Posterior vena cava (tissue), 2 donors: ENCODE measurements around the gene ZNF654. TPM values are rescaled to one million over a fixed set of nuclear protein-coding genes. Genes with fewer than 3 reads are reported as not detected.
"Not testable (repeated sequence)": the region's sequence is repeated elsewhere in the genome, so short reads cannot be mapped to it uniquely, and the experiment has no call there.

ENCODE experiments used
- DNase-seq: peaks from one replicate; pipeline ENCODE4 v3.0.0-alpha.2; 2020; ENCODE audit warnings: low spot score
- intact Hi-C, 2 donors: fragments of 100-400 bp; cut with DNase I; formaldehyde crosslinking; loops; one replicate each; pipeline versions ENCODE4 v1.14.1 to v1.14.2; 2022 to 2023
- long read RNA-seq, 2 donors: library from polyadenylated mRNA; unstranded; transcript quantifications; one replicate each; pipeline ENCODE4 v2.0.0, GENCODE V29; 2020 to 2021
- total RNA-seq, 2 donors: library from RNA; stranded (reverse); fragmentation: NEBNext Ultra II Directional; extraction: Animal tissue kit (Norgen Biotek cat#: 25700); gene quantifications; one replicate each; pipeline ENCODE4 v1.2.1, GENCODE V29; 2021
- donor health status: DM: yes; HTN: yes; CAD: no.
- donor health status: DM: yes; HTN: yes; CAD: no.

Gene ZNF654
- 10 to 100 TPM; 20.1 to 20.2 TPM for total RNA-seq
- long read RNA-seq, donor 1, full-length matches to known transcripts, result 2 of 7 reads
- long read RNA-seq, donor 1, partial matches to known transcripts, result 0 of 7 reads
- long read RNA-seq, donor 1, other reads (novel, unspliced or antisense), result 5 of 7 reads
- long read RNA-seq, donor 2, full-length matches to known transcripts, result 2 of 9 reads
- long read RNA-seq, donor 2, partial matches to known transcripts, result 3 of 9 reads
- long read RNA-seq, donor 2, other reads (novel, unspliced or antisense), result 4 of 9 reads

DNA sequence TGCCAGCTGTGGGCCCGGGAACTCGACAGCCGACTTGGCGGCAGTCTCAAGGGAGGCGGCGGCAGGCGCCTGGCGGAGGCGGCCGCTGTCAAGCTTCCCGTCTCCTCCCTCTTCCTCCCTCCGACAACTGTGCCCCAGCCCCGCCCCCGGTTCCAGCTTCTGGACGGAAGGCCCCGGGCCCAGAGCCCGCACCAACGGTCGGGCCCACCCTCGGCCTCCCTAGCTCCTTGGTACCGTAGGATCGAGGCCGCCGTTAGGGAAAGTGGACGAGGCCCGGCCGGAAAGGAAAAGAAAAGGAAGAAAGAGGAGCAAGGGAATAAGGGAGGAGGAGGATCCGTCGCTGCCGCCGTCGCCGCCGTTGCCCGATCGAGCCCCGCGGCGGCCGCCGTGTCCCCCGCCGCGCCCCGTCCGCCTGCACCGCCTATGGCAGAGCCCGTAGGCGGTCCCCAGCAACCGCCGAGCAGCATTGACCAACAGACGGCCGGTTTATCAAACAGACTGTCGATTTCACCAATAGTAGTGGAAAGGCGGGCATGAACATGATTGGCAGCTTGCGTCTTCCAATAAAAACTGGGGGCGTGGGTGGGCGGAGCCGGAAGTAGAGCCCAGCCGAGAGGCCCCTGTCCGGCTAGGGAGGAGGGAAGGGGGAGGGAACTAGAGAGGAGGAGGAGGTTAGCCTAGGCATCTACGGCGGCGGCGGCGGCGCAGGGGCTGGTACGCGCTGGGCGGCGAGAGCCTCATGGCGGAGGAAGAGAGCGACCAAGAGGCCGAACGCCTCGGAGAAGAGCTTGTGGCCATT is at the start of gene ZNF654, which contains the start of gene CGGBP1:
Gene ZNF654 (plus strand): TSS at position 675 of the 799 bp plus-strand sequence. CDS start 65 bp downstream, at position 740.
Gene CGGBP1 (minus strand): TSS at position 425 of the 799 bp plus-strand sequence. CDS start 3,029 bp downstream, outside the sequence.
- intact Hi-C loops, result no loop called here
- peak; percentile 99 for DNase-seq

DNA sequence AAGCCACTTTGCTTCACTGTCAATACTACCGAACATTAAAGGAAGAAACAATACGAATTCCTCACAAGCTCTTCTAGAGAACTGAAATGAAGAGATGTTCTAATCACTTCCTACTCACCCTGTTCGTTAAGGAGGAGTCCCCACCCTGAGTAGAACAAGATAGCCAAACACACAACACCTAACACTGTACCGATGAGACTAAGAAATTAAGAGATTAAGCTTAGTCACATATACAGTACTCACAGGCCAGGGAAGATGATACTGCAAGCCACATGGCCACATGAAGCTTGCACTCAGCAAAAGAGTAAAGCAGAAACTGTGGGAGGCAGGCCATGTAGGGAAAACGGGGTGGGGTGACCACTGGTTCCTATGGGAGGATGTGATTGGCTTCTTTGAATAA is 48.2 kb upstream of the ZNF654 start:
- no peak for DNase-seq
- intact Hi-C loops, result loop anchor here in 1 of 2 donors (5.0 kb wide), 1 partner anchor 1106 kb away; no protein-coding TSS in a partner anchor

DNA sequence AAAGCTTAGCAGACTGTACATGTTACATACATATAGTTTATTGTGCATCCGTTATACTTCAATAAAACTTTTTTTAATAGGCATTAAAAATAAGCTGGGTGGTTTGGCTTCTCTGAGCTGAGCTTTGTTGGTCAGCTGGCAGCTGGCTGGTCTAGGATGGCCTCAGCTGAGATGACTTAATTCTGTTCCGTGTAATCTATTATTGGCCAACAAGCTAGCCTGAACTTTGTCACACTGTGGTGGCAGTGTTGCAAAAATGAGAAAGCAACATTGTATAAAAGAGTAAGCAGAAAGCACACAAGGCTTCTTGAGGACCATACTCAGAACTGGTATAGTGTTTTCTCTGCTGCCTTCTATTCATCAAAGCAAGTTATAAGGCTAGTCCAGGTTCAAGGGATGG is 45.5 kb upstream of the ZNF654 start:
- intact Hi-C loops, result loop anchor here in 1 of 2 donors (5.0 kb wide), 1 partner anchor 1104 kb away; no protein-coding TSS in a partner anchor
- DNase-seq, result no peak

DNA sequence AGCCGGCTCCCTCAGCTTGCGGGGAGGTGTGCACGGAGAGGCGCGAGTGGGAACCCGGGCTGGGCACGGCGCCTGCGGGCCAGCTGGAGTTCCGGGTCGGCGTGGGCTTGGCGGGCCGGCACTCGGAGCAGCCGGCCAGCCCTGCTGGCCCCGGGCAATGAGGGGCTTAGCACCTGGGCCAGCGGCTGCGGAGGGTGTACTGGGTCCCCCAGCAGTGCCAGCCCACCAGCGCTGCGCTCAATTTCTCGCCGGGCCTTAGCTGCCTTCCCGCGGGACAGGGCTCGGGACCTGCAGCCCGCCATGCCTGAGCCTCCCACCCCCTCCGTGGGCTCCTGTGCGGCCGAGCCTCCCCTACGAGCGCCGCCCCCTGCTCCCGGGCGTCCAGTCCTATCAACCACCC is 43.4 kb upstream of the ZNF654 start:
- intact Hi-C loops, DNase-seq: not testable (repeated sequence)

DNA sequence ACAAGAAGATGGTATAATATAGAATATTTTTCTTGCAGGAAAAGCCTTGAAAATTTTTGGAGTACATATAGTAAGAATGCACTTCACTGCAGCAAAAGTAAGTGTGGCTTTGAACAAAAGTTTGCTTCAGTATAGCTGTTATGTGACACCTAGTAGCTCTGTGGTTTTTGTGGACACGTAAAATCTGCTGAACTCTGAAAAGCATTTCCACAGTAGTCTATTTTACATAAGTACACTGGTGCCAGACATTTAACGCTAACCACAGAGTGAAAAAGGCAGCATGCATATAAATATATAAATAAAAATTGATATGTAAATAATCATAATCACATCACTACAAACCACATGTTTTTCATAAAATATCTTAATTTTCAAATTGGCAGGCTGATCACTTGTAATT is 40.0 kb upstream of the ZNF654 start:
- no peak for DNase-seq
- intact Hi-C loops, result no loop called here

DNA sequence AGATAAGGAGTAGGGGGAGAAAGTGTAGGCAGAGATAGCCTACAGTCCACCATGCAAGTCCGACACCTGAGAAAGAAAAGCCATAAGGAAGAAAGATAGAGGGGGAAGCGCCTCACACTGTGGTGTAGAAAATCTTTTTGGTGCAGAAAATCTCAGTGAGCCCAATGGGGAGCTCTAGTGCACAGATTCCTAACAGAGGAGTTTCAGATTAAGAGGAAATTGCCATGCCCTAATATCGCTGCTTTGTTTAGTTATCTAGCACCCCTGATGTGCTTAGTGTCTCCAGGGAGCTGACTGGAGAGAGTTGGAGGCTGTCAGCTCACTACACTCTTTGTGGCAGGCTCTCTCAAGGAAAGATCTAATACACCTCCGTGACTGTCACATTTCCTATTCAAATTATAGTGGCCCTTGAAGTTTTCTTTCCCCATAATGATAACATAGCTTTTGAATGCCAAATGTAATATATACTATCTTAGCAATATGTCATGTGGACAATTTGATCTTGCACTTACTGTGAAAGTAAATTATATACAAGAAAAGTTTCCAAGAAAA is 34.0 kb upstream of the ZNF654 start:
- intact Hi-C loops, result no loop called here
- no peak for DNase-seq

DNA sequence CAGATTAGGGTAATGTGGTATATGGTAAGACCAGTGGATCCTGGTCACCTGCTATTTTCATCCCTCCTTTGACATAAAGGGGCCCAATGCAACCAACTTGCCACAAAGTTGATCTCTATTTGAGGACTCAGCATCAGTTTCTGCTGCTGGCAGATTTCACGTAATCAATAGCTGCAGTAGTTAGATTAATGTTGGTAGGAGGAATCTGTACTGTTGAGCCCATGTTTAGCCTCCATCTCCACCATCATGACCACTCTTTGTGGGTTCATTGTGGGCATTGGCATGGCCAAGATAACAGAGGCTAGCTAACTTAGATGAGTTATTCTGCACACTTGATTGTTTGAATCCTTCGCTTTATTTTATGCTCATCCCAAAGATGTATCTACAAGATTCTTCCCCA is 30.2 kb upstream of the ZNF654 start:
- intact Hi-C loops, result no loop called here
- DNase-seq, result no peak

DNA sequence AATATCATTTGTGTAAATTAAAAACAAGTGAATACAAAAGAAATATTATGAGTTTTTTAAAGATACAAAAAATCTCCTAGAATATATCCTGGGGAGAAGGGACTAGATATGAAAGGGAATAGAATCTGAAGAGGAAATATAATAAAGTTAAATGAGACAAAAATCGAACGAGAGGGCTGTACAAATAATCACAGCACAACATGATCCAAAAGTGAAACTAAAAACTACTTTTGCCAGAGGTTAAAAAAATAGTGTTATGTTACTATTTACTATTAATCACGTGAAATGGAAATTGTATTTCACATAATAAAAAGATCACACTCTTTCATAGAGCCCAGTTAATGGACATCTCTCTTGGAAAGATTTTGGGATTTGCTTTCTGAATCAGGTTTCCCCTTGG is 28.8 kb upstream of the ZNF654 start:
- intact Hi-C loops, result no loop called here
- no peak for DNase-seq

DNA sequence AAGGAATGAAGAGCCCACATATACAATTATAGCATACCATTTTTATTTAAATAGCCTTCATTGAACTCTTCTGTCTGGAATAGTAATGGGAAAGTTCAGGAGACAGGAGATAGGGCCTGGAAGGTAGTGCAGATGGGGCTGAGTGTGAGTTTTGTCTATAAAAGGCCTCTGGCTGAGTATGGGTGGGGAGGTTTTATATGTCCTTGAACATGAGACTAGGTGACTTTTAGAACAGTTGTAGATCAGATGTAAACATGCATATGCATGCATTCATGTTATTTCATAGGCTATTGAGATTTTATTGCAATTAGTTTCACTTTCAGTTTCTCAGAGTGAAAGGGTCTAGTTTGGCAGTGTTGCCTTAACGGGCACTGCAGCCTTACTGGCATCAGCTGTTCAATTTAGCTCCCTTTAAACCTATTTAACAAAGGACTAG is 27.4 kb upstream of the ZNF654 start:
- intact Hi-C loops, result no loop called here
- DNase-seq, result no peak

DNA sequence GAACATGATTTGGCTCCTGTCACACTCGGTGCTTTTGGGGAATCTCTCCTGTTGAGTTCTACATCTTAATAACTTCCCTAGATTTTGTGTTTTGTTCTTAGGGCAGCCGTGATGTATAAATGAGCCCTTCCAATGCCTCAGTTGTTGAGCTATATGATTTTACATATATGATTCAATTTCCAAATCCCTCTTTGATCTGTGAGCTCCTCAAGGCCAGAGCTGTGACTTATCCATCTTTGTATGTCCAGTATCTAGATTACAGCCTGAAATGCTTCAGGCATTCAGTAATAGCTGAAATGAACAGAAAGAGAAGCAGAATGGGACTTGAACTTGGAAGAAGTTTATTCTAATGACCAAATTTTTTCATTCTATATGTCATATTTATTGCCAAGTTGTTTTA is 26.8 kb upstream of the ZNF654 start:
- intact Hi-C loops, result no loop called here
- no peak for DNase-seq

DNA sequence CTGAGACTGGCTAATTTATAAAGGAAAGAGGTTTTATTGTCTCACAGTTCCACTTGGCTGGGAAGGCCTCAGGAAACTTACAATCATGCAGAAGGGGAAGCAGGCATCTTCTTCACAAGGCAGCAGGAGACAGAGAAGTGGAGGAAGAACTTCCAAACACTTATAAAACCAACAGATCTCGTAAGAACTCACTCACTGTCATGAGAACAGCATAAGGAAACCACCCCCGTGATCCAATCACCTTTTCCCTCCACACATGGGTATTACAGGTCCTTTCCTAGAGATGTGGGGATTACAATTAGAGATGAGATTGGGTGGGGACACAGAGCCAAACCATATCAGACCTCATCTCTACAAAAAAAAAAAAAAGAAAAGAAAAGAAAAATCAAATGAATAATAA is 26.0 kb upstream of the ZNF654 start:
- DNase-seq, result no peak
- intact Hi-C loops, result no loop called here

DNA sequence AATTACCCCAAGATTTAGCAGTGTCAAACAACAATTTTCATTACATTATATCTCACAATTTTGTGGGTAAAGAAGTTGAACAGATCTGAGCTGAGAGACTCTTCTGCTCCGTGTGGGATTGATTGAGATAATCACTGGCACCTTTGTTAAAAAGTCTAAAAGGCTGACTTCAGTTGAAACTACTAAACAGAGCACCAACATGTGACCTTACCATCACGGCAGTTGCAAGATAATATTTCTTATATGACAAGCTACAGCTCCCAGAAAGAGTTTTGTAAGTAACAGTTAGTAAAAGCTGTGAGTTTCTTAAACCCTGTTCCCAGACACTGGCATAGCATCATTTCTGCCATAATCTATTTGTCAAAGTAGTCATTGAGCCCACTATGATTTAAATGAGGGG is 25.2 kb upstream of the ZNF654 start:
- no peak for DNase-seq
- intact Hi-C loops, result no loop called here

DNA sequence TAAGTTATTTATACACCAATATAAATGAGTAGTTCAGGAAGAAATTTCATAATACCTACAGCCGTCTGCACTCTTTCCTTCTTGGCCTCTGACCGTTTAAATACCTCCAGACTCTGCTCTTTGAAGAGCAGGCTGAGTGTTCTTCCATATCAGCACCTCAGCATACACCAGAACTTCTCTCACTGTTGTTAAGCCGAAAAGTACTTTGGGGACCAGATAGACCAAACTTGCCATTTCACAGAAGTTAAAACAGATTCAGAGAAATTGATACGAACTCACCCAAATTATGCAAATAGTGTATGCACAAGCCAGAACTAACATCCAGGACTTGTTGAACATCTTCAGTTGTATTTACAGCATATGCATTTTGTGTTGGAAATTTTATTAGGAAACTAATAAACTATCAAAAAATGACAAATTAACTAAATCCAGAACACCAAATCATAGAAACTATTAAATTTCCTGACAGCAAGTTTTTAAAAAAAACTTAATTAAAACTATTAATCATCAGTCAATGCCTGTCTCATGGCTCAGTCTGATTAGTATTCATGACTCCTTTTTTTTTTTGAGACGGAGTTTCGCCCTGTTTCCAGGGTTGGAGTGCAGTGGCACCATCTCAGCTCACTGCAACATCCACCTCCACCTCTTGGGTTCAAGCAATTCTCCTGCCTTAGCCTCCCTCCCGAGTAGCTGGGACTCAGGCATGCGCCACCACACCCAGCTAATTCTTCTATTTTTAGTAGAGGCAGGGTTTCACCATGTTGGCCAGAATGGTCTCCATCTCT is 24.4 kb upstream of the ZNF654 start:
- DNase-seq, result no peak
- intact Hi-C loops, result no loop called here

DNA sequence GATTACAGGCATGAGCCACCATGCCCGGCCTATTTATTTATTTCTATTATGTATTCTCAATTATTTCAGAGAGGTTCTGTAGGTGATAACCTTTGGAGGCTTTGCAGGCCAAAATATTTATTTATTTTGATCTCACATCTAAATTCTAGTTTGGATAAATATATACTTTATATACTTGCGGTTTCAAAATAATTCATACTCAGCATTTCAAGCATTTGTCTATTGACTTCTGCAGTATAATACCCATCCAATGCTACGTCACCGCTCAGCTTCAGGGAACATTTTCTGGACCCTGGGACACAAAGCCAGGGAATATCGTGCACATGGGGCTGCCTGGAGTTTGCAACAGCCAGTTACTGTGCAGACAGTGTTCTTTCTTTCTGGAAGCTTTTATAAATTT is 22.8 kb upstream of the ZNF654 start:
- DNase-seq, result no peak
- intact Hi-C loops, result no loop called here

DNA sequence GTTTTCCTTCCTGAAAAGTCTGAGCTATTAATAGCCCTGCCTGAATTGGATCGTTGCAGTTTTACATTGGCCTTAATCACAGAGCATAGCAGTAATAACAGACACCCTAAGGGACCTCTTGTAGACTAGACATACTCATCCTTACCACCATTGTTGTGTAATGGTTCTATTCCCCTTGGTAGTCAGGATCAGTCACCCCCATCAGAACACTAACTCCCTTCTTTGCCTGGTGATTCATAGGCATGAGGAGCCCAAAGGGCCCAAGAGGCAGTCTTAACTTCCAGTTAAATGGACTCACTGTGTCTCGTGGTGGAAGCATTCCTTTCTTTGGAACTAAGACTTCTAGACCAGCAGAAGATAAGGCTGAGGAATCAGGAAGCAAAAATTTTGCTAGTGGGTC is 20.5 kb upstream of the ZNF654 start:
- no peak for DNase-seq
- intact Hi-C loops, result no loop called here

DNA sequence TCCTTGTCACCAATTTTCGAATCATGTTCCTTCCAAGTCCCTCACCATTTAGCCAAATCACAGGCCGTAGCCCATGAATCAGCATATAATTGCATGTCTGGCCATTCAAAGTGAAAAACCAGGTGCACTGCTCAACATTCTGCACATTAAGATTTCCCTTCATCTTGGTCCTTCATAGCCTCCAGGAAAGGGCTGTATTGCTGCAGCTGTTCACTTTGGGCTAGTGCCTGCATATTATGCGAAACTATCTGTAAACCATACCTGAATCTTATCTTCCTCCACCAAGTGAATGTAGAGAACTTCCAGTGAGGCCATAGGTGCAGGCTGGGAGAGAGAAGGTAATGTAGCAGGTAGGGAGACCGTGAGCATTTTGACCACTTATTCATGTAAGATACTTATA is 18.5 kb upstream of the ZNF654 start:
- DNase-seq, result no peak
- intact Hi-C loops, result no loop called here

DNA sequence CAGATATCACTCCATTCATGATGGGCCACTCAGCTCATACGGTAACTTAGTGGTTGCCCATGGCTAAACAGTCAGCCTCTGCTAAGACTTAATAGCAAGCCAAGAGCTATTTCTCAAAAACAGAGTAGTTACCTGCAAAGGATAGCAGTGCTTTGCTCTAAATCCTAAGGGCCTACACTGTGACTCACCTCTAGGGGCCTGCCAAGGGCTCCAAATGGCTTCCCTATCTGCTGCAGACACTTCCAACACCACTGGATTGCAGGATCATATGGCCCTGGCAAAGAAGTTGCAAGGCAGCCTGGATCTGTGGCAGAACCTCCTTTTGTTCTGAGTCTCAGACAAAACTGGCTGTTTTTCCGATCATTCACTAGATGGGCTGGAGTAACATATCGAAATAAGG is 18.1 kb upstream of the ZNF654 start:
- intact Hi-C loops, result no loop called here
- DNase-seq, result no peak

DNA sequence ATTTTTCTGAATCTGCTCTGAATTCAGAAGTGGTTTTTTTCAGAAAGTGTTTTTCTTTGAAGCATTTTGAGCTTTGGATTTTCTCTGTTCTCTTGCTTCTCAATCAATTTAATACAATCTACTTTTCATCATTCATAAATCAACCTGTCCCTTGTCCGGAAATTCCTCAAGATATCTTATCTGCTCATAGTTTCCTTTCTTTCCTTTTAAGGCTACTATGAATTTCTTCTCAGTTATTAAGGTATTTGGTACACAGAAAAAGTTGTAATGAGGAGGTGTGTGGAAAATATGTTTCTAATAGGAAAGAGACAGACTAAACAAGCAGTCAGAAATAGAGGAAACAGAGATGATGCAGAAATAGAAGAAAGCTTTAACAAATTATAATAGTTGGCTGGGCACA is 14.6 kb upstream of the ZNF654 start:
- no peak for DNase-seq
- intact Hi-C loops, result no loop called here

DNA sequence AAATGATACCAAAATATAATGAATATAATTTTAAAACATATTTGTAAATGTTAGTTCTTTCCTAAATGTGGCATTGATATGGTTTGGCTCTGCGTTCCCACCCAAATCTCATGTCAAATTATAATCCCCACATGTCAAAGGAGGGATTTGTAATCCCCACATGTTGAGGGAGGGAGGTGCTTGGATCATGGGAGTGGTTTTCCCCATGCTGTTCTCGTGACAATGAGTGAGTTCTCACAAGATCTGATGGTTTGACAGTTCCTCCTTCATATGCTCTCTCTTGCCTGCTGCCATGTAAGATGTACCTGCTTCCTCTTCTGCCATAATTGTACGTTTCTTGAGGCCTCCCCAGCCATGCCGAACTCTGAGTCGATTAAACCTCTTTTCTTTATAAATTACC is 12.3 kb upstream of the ZNF654 start:
- intact Hi-C loops, result no loop called here
- no peak for DNase-seq
